Mammary epithelial cell (primary cell): ENCODE results near the gene ZNF521.

Source experiments
- EZH2 ChIP-seq: IDR thresholded peaks from 2 replicates; pipeline ENCODE4 v1.6.1; 2012; ENCODE audit warnings: low read length, inconsistent platforms, borderline replicate concordance
- TF ChIP-seq, protein P1 (sequence below), 2 donors: IDR thresholded peaks in 1 of 2; conservative IDR thresholded peaks in 1 of 2; 2 replicates each; pipeline ENCODE4 v1.5.1; 2011 to 2012; ENCODE audit warnings: inconsistent platforms in 2 of 2, low read length in 2 of 2, mild to moderate bottlenecking in 2 of 2, control low read depth in 1 of 2, low read depth in 1 of 2; ENCODE audit not compliant: insufficient read depth in 1 of 2; ENCODE audit errors: extremely low read depth in 1 of 2

DNA sequence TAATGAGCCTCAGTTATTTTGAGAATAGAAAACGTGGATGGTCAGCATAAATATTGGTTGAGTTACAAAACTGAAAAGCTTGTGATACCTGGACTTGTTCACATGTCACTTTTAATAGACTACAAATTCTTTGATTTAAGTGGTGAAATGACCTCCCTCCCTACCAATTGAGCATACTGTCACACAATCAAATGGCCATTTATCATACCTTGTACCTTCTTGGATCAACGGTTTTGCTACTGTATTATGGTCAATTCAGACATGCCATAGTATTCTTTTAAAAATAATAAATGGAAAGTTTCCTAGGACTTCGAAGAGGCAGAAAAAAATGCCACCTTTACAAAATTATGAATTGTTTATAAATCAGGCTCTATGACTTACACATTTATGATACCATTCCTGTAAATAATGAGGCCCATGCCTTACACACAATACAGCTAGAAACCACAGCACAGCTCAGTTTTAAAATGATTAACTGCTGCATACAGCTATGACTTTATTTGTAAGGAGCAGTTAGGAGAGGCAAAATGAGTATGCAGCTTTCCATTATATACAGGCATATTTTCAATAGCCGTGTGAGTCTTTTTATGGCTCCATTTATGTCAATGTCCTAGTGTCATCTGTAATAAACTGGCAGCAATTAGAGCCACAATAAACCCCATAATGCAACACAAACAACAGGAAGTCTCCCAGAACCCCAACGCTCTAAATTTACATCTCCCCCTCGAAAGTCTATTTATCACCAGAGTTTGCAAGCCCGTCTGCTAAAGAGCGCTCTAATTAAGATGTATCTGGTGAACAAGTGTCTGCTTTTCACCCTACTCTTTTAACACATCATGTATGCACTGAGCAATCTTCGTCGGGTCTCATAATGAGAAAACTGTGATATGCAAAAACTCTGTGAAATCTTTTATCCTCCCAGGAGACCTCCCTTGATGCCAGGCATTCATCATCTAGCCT lies 176.1 kb downstream of the ZNF521 start:
- TF ChIP-seq, protein P1, sequence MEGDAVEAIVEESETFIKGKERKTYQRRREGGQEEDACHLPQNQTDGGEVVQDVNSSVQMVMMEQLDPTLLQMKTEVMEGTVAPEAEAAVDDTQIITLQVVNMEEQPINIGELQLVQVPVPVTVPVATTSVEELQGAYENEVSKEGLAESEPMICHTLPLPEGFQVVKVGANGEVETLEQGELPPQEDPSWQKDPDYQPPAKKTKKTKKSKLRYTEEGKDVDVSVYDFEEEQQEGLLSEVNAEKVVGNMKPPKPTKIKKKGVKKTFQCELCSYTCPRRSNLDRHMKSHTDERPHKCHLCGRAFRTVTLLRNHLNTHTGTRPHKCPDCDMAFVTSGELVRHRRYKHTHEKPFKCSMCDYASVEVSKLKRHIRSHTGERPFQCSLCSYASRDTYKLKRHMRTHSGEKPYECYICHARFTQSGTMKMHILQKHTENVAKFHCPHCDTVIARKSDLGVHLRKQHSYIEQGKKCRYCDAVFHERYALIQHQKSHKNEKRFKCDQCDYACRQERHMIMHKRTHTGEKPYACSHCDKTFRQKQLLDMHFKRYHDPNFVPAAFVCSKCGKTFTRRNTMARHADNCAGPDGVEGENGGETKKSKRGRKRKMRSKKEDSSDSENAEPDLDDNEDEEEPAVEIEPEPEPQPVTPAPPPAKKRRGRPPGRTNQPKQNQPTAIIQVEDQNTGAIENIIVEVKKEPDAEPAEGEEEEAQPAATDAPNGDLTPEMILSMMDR (conservative IDR thresholded peaks at IDR 0.05 in 1 of 2, IDR thresholded peaks at IDR 0.05 in 1 of 2; ENCODE audit: extremely low read depth in 1 of 2, insufficient read depth in 1 of 2, low read depth in 1 of 2, low read length in 2 of 2) = no peak
- TF ChIP-seq EZH2 = no peak
